PFSK-1 (cell line): Measurements from ENCODE around the gene SUSD4.

Experiments
- POLR2AphosphoS5 ChIP-seq: IDR thresholded peaks from 2 replicates; pipeline ENCODE4 v1.6.1; 2012; ENCODE audit warnings: low read depth, mild to moderate bottlenecking, control low read depth, low read length, moderate library complexity
- TAF1 ChIP-seq: IDR thresholded peaks from 2 replicates; pipeline ENCODE4 v1.6.1; 2012; ENCODE audit warnings: low read length, control low read depth, borderline replicate concordance; ENCODE audit not compliant: insufficient read depth

GRCh38 chr1:223411309-223411708 is 47.3 kb upstream of the SUSD4 start:
- TF ChIP-seq POLR2AphosphoS5 (no peak), TAF1 (no peak)
